Chondrocyte (in vitro differentiated cells): ENCODE measurements around the gene ULBP3. TPM values are rescaled to one million over a fixed set of nuclear protein-coding genes. Genes with fewer than 3 reads are reported as not detected.

Source experiments
- DNase-seq: peaks from one replicate; pipeline ENCODE4 v3.0.0; 2021; ENCODE audit warnings: mixed read lengths, low spot score
- H3K27ac Mint-ChIP-seq: one replicate; pipeline ENCODE4 v1.8.0; 2021; ENCODE audit warnings: mild to moderate bottlenecking, moderate library complexity, mixed read lengths; ENCODE audit not compliant: unreplicated experiment
- H3K27me3 Mint-ChIP-seq: 2 replicates; pipeline ENCODE4 v1.8.0; 2021; ENCODE audit warnings: low read depth, mixed read lengths
- H3K36me3 Mint-ChIP-seq: 2 replicates; pipeline ENCODE4 v1.8.0; 2021; ENCODE audit warnings: low read depth, mixed read lengths
- H3K4me1 Mint-ChIP-seq: 2 replicates; pipeline ENCODE4 v1.8.0; 2021; ENCODE audit warnings: low read depth, mild to moderate bottlenecking, mixed read lengths
- H3K4me3 Mint-ChIP-seq: one replicate; pipeline ENCODE4 v1.8.0; 2021; ENCODE audit warnings: mild to moderate bottlenecking, moderate library complexity, mixed read lengths; ENCODE audit not compliant: unreplicated experiment
- H3K9me3 Mint-ChIP-seq: 2 replicates; pipeline ENCODE4 v1.8.0; 2021; ENCODE audit warnings: low read depth, mixed read lengths
- CTCF ChIP-seq: fragments of 200-600 bp; sonication (generic); IDR thresholded peaks from 2 replicates; pipeline ENCODE4 v1.5.0; 2021; ENCODE audit warnings: antibody characterized with exemption, mild to moderate bottlenecking, moderate library complexity
- long read RNA-seq: library from polyadenylated mRNA; stranded (forward); transcript quantifications from one replicate; pipeline ENCODE4 v2.0.0, GENCODE V29; 2021
- total RNA-seq: library from RNA; stranded (reverse); gene quantifications from 3 replicates; pipeline ENCODE4 v1.2.1, GENCODE V29; 2021

Gene ULBP3
- total RNA-seq = 5.0 to 6.1 TPM (median 5.1 TPM) in 3 replicates
- long read RNA-seq, transcript ULBP3-201 (5 exons, 988 nt) = major isoform, 6 of 6 reads
- long read RNA-seq, partial matches to known transcripts = 0 of 6 reads
- long read RNA-seq, other reads (novel, unspliced or antisense) = 0 of 6 reads

GRCh38 chr6:150068720-150069648, at the start of gene ULBP3:
TSS of gene ULBP3 (minus strand) at chr6:150069121. CDS start at chr6:150069066, 55 bp downstream.
- DNase-seq = no peak
- H3K27me3 Mint-ChIP-seq = no peaks in the 10 kb centered on the region
- peak within 1 kb of the TSS; percentile 80 for H3K4me3 Mint-ChIP-seq
- H3K27ac Mint-ChIP-seq = peak within 1 kb of the TSS; percentile 89
- H3K9me3 Mint-ChIP-seq = no peaks in the 10 kb centered on the region
- TF ChIP-seq CTCF = peak; percentile 77
- peaks cover 18% of the 10 kb centered on the region for H3K4me1 Mint-ChIP-seq
- peaks cover 12% of the 10 kb centered on the region for H3K36me3 Mint-ChIP-seq

- H3K36me3 Mint-ChIP-seq = peaks cover 2% of the 10 kb centered on the region
- H3K9me3 Mint-ChIP-seq = peaks cover 4% of the 10 kb centered on the region
- peaks cover under 1% of the 10 kb centered on the region for H3K27me3 Mint-ChIP-seq
- peaks cover 20% of the 10 kb centered on the region for H3K4me1 Mint-ChIP-seq
- no peak overlapping the region for H3K27ac Mint-ChIP-seq
- DNase-seq = no peak
- no peak for TF ChIP-seq CTCF
- H3K4me3 Mint-ChIP-seq = no peak overlapping the region
Measured at GRCh38 chr6:150118627-150119026, 49.7 kb upstream of the ULBP3 start.

- TF ChIP-seq CTCF = no peak
- H3K4me3 Mint-ChIP-seq = no peak overlapping the region
- H3K27me3 Mint-ChIP-seq = no peaks in the 10 kb centered on the region
- H3K4me1 Mint-ChIP-seq = peaks cover 20% of the 10 kb centered on the region
- no peak overlapping the region for H3K27ac Mint-ChIP-seq
- H3K36me3 Mint-ChIP-seq = peaks cover 2% of the 10 kb centered on the region
- DNase-seq = no peak
- peaks cover 4% of the 10 kb centered on the region for H3K9me3 Mint-ChIP-seq
Measured at GRCh38 chr6:150118203-150118602, 49.3 kb upstream of the ULBP3 start.

- peaks cover 6% of the 10 kb centered on the region for H3K27me3 Mint-ChIP-seq
- peaks cover 2% of the 10 kb centered on the region for H3K36me3 Mint-ChIP-seq
- no peak overlapping the region for H3K4me3 Mint-ChIP-seq
- no peak overlapping the region for H3K27ac Mint-ChIP-seq
- DNase-seq = no peak
- H3K9me3 Mint-ChIP-seq = peaks cover 4% of the 10 kb centered on the region
- TF ChIP-seq CTCF = no peak
- H3K4me1 Mint-ChIP-seq = peaks cover 20% of the 10 kb centered on the region
Measured at GRCh38 chr6:150116200-150116800, 47.4 kb upstream of the ULBP3 start.

- no peak overlapping the region for H3K4me3 Mint-ChIP-seq
- H3K27ac Mint-ChIP-seq = no peak overlapping the region
- H3K27me3 Mint-ChIP-seq = peaks cover 8% of the 10 kb centered on the region
- no peak for TF ChIP-seq CTCF
- DNase-seq = no peak
- H3K4me1 Mint-ChIP-seq = peaks cover 20% of the 10 kb centered on the region
- peaks cover 2% of the 10 kb centered on the region for H3K36me3 Mint-ChIP-seq
- H3K9me3 Mint-ChIP-seq = peaks cover 4% of the 10 kb centered on the region
Measured at GRCh38 chr6:150115769-150116168, 46.8 kb upstream of the ULBP3 start.
